RPMI8226 (cell line): ENCODE data around the gene HNRNPL.
"Not testable (repeated sequence)": the region's sequence is repeated elsewhere in the genome, so short reads cannot be mapped to it uniquely, and the experiment has no call there.

Experiments used
- DNase-seq: peaks from one replicate; pipeline ENCODE4 v3.0.0-alpha.2; 2015

The HNRNPL gene

DNA sequence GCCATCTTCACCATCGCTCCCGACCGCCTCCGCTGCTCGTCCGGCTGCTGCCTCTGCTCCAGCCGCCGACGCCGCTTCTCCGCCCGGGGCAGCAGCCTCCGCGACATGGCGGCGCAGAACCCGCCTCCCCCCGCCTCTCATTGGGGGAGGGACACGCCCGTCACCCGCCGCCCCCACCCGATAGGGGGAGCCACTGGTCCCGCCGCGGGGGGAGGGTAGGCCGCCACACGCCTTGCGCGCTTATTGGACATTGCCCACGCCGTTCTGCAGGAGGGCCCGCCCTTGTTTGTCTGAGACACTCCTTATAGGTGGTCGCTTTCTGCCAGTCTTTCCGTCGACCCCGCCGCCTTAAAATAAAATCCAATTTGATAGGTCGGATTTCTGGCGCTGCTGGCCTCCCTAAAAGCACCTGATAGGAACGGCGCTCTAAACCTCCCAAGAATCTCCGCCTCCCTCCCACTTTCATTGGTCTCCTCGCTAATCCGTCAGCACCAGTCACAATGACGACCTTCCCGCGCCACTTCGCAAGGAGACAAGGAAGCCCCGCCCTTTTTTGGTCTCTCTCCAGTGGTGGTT is at the start of gene HNRNPL:
HNRNPL (minus strand) TSS at position 127 of the 576 bp plus-strand sequence; CDS start at position 107, 20 bp downstream.
- peak; percentile 99 for DNase-seq

DNA sequence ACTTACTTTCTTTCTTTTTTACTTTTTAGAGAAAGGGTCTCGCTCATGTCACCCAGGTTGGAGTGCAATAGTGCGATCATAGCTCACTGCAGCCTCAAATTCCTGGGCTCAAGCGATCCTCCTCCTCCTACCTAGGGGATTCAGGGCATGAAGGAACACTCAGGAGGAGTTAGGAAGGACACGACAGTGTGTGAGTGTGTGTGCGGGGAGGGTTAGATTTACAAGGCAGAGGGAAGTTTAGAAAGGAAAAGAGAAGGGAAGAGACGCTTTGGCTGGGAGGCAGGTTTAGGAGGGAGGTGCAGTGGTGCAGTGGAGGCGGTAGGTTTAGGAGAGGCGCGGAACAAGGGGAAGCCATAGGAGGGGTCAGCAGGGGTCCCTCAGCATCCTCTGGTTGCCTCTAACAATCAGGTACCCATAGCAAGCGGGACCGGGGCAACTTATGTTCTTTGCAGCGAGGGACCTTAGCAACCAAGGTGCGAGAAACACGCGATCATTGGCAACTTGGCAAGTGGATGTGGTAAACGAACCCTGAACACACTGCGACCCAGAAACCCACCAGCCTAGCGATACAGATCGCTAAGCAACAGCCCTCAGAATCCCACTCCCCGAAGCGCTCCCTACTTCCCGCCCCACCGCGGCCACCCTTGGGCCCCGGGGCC is 49.1 kb upstream of the HNRNPL start:
- peak; percentile 12 for DNase-seq

DNA sequence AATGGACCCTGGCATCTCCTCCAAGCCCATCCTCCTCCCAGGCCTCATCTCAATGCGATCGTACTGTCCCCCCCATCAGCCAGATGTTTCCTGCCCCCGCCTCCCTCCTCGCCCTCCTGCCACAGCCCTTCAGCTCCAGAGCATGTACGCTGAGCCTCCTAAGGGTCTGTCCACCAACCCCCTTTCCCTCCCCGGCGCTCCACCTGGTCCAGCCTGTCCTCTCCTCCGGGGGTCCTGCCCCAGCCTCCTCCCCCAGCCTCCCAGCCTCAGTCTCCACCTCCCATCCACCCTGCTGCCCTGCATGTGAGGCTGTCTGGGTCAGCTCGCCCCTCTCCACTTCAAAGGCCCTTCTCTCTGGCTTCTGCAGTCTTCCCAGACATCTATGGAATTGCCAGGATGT is 45.2 kb upstream of the HNRNPL start:
- no peak for DNase-seq

DNA sequence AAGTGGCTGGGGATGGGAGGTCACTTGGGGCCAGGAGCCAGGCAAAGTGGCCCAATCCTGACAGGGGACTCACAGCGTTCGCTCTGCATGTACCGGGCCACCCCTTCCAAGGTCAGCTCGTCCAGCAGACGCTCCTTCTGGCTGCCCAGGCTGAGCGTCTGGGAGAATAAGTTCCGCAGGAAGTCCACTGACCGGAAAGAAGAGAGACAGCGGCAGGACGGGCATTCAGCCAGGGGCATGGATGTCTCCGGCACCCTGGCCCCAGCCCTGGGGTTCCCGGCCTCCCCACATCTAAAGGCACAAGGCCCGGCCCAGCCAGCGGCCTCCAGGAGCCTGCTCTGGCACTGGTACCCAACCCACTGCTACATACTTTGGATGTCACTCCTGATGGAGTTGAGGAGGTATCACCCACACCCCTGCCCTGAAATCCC is 43.6 kb upstream of the HNRNPL start:
- no peak for DNase-seq

DNA sequence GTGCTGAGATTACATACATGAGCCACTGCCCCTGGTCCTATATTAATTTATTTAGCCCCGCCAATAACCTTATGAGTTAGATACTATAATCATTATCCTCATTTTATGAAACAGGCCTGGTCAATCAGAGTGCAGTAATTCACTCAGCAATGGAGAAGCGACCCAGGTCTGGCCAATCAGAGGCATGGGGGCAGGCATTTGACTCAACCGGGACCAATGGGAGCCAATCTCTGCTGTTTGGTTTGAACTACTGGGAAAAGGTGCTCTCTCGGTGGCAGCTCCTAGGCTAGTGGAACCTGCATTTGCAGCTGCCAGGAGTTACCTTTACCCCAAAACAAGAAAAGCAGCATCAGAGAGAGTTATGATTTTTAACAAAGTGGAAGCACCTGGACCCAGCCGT is 43.1 kb upstream of the HNRNPL start:
- no peak for DNase-seq

DNA sequence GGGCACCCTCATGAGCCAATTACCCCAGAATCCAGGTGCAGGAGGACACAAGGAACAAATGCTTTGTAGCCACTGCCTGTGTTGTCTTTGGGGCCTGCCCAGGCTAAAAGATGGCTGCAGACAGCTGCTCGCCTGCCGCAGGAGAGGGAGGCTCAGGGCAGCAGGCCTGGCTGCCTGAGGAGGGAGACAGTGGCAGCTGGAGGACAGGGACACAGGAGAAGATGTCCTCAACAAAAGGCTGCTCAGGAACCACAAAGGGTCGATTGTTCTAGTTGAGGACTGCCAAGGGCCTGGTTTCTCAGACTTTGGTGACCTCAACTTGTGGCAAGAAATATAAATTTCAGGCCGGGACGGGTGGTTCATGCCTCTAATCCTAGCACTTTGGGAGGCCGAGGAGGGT is 42.0 kb upstream of the HNRNPL start:
- DNase-seq: no peak

DNA sequence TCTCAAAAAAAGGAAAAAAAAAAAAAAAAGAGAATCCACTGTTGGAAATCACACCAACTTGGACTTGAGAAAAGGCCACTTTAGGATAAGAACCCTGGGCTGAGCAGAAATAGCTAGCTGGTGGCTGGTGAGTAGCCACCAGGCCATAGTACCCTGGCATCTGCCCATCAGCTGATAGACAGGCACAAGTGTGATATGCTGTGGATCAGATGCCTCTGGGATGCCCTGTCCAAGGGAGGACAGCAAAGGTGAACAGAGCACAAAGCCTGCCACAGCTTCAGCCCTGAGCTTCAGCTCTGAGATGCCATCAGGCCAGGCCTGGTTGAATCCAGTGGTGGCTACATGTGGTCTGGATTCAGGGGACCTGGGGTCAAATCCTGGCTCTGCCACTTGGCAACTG is 40.9 kb upstream of the HNRNPL start:
- DNase-seq: no peak

DNA sequence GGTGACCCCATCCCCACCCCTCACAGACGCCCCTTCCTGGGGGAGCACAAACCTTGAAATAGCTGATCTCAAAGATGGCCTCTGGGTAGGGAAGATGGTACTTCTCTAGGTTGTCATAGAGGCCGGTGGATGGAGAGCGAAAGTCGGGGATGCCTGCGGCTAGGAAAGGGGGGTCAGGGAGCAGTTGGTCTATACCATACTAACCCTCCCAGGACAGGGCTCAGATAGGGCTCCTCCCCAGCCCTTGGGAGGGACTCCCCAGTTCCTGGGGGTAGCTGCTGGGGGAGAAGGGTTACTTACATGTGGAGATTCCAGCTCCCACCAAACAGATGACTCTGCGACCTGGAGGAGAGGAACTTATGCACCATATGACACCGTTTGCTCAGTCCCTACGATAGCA is 40.0 kb upstream of the HNRNPL start:
- DNase-seq: no peak

DNA sequence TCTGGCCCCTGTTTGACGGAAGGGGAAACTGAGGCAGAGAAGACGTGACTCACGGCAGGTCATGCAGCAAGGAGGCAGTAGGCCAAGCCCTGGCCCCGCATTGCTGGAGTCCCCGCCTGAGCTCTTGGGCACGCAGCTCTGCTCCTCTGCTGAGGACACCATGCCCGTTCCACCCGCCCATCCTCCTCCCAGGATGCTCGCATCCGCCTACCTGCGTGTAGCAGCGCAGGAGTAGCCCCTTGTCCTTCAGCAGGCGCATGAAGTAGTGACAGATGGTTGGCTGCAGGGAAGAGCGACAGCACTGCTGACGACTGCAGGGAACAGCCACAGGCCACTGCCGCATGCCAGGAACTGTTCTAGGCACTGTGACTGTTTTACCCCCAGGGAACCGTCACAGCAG is 39.1 kb upstream of the HNRNPL start:
- no peak for DNase-seq

DNA sequence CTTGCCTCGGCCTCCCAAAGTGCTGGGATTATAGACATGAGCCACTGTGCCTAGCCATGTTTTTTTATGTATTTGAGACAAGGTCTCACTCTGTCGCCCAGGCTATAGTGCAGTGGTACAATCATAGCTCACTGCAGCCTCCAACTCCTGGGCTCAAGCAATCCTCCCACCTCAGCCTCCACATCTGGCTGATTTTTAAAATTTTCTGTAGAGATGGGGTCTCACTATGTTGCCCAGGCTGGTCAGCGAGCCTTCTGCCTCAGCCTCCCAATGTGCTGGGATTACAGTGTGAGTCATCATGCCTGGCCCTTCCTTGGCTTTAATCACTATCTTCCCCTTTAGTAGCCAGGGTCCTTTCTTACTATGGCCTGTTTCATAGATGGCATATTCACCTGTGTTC is 34.9 kb upstream of the HNRNPL start:
- DNase-seq: not testable (repeated sequence)

DNA sequence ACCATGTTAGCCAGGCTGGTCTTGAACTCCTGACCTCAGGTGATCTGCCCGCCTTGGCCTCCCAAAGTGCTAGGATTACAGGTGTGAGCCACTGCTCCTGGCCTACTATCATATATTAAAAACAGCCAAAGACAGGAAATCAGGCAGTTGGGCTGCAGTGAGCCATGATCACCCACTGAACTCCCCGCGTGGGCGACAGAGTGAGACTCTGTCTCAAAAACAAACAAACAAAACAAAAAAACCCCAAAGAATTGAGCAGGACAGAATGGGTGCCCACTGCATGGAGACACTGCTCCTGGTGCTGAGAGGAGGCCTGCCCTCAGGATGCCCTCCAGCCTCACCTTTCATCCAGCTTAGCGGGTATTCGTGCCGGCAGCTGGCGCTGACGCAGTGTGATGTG is 33.5 kb upstream of the HNRNPL start:
- DNase-seq: no peak

DNA sequence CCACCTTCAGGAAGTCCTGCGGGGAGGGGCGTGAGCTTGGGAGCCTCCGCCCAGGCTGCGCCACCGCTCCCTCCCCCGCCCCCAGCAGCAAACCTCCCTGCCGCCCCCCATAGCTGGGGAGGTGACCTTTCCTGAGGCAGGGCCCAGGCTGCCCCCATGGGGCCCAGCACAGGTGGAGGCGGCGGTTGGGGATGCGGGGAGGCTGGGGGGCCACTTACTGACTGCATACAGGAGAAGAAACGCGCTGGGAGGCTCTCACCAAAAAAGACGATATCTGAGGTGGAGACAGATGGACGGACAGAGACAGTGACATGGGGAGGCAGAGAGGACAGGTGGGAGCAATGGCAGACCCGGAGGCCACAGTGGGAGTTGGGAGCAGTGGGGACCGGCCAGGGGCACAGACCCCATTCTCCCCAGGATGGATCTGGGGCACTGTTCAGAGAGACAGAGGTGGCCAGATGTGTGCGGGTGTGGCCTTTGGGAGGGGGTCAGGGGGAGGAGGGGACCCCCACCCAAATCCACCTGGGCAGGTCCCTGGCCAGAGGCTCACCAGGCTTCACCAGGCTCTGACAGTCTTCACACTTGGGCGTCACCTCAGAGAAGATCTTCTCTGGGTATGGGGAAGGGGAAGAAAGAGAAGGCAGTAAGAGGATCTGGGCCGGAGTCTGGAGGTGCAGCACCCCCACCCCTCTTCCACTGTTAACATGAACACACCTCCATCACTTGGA is 31.3 kb upstream of the HNRNPL start:
- DNase-seq: no peak

DNA sequence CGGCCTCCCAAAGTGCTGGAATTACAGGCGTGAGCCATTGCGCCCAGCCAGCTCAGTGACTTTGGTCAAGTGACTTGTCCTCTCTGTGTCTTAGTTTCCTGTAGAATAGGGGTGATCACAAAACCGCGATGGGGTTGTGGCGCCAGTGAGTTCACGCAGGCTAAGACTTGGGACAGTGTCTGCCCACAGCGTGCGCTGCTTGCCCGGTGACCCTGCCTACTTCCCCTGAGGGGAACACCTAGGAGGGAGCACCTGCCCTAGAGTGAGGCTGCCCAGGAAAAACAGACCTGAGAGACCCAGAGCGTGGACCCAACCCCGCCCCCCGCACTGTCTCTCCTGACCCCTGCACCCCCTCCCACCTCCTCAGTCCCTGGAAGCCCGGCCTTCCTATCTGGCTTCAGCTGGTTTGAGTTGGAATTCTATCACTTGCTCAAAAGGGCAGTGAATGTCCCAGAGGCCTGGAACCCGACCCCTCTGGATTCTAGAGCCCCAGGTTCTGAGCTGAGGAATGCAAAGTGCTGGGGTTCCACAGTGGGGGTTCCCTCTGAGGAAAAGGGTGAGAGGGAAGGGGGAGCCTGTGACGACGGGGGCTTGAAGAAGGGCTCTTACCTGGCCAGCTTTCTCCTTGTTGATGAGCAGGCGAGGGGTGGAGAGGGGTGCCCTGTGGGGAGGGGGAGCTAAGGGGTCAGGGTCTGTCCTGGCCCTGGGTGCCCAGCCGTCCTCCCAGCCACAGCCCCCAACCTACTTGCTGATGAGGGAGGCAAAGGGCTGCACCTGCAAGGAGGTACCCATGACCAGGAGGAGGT is 30.5 kb upstream of the HNRNPL start:
- no peak for DNase-seq

DNA sequence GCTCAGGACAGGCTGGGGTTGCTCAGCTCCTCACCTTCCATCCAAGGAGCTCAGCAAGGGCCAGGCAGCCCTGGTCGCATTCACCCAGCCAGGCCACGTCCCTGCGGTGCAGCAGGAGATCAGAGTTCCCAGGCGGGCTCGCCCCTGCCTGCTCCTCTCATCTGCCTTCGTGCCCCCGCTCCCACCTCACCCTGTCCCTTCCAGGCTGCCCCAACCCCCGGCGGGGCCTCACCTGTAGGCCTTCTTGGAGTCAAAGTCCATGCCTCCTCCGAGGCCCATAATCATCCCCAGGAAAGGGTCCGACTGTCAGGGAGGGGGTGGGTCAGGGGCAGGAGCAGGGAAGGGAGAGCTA is 29.6 kb upstream of the HNRNPL start:
- DNase-seq: no peak

DNA sequence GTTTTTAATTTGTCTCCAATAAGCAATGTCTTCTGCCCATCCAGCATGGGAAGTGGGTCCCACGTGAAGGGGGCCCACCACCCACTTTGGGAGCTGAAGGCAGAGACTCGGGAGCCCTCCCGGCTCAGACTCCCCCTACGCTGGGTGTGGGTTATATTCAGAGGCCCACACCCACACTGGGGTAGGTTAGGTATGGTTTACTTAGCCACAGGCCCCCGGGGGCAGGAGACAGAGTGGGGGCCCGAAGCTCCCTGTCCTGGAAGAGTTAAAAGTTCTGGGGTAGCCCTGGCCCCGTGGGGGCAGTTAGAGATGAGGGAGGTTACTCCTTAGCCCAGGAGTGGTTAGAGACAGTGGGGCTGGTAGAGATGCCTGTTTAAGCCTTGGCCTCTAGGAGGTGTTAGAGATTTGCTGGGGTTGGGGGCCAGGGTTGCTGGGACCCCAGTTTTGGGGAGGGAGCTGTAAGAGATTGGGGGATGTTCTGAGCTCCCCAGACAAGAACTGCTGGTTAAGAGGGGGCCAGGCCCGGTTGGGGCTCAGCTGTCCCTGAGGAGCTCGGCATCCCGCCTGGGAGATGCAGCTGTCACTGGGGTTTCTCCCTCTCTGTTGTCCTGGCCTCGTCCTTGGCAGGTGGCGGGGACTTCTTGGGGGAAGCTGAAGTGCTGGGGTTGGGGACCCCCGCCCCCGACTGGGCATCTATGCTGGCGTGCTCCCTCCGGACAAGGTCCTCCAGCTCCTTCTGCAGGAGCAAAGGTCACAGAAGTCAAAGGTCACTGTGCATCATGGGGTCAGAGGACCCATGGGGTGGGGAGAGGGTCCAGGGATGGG is 29.0 kb upstream of the HNRNPL start:
- no peak for DNase-seq

DNA sequence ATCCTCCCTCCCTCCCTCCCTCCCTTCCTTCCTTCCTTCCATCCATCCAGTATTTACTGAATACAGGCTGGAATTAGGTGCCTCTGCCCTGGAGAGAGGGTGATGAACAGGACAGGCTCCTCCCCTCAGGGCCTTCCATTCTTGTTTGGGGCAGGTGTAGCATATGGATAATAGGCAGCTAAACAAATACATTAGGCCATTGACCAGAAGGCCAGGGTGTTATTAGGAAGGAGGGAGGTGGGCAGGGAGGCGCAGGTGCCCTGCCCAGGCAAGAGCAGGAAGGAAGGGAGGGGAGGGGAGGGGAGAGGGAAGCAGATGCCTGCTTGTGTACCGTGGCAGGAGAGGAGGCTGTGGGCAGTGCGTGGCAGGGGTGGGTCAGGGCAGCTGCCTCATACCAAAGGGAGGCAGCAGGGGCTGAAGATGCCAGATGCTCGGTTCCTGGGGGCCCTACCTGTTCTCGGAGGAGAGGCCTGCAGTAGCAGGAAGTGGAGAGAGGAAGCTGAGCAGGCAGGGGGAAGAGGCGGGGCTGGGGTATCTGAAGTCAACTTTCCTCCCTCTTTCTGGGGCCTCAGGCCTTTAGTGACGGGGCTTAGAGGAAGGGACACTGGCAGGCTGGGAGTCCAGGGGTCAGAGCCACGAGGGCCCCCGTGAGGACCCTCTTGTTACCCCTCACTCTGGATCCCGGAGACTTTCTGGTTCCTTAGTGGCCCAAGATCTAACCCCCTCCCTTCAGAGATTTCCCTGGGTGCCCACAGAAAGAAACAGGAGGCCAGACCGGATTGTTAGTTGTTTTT is 28.2 kb upstream of the HNRNPL start, which contains the start of gene RINL:
RINL (minus strand) TSS at position 495 of the 794 bp plus-strand sequence. CDS start 1,533 bp downstream, outside the sequence.
- DNase-seq: peak; percentile 80

DNA sequence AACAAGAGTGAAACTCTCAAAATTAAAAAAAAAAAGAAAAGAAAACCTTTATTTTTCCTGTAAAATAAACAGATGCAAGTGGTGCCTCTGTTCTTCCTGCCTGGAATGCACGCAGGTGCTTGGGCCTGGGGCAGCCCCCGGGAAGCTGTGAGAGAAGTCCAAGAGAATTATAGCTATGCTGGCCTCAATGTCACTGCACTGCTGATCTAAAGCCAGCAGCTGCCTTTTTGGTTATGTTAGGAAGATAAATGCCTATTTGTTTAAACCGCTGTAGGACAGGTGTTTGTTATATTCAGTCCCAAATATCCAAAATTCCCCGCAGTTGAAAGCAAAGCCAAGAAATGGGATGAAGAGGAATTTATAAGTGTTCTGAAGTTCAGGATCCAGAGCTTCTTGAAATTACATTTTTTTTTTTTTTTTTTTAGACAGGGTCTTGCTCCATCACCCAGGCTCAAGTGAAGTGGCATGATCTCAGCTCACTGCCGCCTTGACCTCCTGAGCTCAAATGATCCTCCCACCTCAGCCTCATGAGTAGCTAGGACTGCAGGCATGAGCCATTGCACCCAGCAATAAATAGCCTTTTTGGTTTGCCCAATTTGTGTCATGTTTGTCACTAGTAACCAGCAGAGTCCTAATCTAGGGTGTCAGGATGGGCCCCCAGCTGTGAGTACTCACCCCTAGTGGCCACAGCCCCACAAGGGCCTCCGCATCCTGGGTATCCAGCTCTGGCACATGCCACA is 26.0 kb upstream of the HNRNPL start:
- no peak for DNase-seq

DNA sequence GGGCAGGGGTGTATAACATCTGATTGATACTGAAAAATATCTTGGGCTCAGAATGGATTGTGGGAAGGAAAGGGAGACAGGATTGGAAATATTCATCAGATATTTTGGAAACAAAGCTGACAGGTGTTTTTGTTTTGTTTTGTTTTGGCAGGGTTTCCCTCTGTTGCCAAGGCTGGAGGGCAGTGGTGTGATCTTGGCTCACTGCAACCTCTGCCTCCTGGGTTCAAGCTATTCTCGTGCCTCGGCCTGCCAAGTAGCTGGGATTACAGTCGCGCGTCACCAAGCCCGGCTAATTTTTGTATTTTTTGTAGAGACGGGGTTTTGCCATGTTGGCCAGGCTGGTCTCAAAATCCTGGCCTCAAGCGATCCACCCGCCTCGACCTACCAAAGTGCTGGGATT is 23.6 kb upstream of the HNRNPL start:
- DNase-seq: not testable (repeated sequence)

DNA sequence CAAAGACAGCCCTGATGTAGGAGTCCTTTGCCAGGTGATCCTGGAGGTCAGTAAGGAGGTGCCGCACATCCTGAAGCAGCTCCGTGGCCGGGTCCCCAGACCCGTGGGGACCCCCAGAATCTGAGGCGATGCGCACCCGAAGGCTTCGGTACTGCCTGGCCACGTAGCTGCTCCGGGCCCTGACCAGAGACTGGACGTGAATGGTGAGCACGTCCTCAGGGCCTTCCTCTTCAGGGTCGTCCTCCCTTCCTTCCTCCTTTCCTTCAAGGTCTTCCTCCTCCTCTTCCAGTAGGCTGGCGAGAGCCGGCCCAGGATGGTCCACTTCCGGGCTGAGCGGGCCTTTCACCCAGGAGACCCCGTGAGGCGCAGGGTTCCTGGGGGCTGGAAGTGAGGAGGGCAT is 20.8 kb upstream of the HNRNPL start:
- no peak for DNase-seq

DNA sequence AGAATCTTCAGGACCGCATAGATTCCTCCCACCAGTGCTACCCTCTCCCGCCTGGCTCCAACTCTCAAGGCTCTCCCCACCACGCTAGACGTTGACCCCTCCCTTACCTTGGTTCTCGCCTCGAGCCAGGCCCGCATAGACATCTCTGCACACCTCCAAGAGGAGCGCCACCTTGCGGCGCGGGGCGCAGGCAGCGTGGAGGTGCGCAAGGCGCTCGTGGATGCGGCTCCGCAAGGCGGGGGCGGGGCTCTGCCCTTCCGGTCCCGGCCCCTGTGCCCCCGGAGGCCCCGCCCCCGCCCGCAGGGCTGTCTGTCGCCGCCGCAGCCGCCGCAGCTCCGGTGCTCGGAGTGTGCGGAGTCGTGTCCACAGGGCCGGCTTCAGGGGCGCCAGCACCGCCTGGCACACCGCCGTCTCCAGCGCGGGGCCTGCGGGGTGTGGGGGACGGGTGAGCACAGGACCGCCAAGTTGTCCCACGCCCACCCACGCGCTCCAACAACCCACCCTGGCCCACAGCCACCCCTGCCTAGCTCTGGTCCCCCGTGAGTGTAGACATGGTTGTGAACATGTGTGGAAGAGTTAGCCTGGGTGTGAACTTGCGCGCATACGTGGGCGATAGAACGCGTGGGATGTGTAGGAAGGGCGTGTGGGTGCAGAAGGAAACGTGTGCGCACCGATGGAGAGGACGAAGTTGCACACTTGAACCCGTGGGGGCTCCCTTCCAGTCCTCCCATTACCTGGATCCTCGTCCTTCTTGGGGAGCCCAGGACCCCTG is 20.2 kb upstream of the HNRNPL start:
- DNase-seq: peak; percentile 94
